ENCODE measurements around the gene RNF182.

RNF182 gene

DNA sequence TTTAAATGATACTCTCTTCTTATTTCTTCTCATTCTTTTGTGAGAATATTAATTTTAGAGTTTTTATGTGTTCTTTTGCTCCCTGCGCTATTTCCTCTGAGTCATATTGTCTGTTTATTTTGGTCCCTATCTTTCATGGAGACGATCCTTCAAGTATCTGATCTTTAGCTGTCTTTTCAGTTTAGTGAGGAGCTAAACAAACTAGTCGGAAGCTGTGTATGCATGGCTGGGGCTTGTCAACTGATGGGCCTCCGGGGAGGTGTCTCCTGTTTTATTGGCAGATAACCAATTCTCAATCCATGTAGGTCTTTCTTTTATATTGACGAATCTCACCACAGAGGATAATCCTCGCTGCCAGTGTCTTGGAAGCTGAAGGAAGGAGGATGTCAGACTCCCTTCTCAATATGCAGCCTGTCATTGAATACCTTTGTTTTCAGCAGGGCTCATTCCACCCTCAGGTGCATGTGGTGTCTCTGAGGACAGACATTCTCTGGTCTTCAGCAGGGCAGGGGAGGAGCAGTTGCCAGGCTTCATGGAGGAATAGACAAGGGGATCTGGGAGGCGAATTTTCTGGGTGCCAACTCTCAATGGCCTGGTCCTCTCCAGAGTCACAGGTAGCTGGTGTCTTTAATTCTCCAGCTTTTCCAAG lies 64.9 kb downstream of the RNF182 start:
- POLR2A ChIA-PET = interaction anchor here (0.6 kb wide), 1 partner anchor 8 kb away, joined by 3 read pairs; no protein-coding TSS in a partner anchor

DNA sequence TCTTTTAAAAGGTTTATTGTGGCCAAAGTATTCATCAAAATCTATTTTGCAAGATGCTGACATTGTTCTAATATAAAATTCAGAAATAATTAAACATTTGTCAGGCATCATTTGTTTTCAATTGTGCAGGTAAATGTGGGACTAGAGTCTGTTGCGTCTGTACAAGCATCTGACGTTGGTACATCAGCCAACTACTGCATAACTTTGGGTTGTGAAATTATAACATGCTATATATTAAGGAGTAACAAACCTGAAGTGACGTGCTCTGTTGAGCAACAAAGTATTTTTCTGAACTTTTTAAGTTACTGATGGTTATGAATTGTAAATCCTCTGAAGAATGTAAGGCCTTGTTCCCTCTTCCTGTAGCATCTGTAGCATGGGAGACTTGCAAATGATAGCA lies 66.0 kb downstream of the RNF182 start:
- no peak overlapping the region for H3K4me3 ChIP-seq (ENCODE audit: low read depth, low read length)
- ChIA-PET CTCF (no interaction called here), POLR2A (no interaction called here)
- DNase-seq (ENCODE audit: low read depth, low spot score) = no peak
- TF ChIP-seq, protein P1, sequence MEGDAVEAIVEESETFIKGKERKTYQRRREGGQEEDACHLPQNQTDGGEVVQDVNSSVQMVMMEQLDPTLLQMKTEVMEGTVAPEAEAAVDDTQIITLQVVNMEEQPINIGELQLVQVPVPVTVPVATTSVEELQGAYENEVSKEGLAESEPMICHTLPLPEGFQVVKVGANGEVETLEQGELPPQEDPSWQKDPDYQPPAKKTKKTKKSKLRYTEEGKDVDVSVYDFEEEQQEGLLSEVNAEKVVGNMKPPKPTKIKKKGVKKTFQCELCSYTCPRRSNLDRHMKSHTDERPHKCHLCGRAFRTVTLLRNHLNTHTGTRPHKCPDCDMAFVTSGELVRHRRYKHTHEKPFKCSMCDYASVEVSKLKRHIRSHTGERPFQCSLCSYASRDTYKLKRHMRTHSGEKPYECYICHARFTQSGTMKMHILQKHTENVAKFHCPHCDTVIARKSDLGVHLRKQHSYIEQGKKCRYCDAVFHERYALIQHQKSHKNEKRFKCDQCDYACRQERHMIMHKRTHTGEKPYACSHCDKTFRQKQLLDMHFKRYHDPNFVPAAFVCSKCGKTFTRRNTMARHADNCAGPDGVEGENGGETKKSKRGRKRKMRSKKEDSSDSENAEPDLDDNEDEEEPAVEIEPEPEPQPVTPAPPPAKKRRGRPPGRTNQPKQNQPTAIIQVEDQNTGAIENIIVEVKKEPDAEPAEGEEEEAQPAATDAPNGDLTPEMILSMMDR (IDR thresholded peaks at IDR 0.05; ENCODE audit: insufficient read depth, low read length, missing control alignments) = no peak

More for the DNA sequence above, 64.9 kb downstream of the RNF182 start:
- H3K4me3 ChIP-seq (ENCODE audit: low read depth, low read length) = no peak overlapping the region
- DNase-seq (ENCODE audit: low read depth, low spot score) = no peak
- TF ChIP-seq, protein P1 (IDR thresholded peaks at IDR 0.05; ENCODE audit: insufficient read depth, low read length, missing control alignments) = no peak
- CTCF ChIA-PET = interaction anchor here (2.0 kb wide), 1 partner anchor 57 kb away, joined by 5 read pairs; no protein-coding TSS in a partner anchor

DNA sequence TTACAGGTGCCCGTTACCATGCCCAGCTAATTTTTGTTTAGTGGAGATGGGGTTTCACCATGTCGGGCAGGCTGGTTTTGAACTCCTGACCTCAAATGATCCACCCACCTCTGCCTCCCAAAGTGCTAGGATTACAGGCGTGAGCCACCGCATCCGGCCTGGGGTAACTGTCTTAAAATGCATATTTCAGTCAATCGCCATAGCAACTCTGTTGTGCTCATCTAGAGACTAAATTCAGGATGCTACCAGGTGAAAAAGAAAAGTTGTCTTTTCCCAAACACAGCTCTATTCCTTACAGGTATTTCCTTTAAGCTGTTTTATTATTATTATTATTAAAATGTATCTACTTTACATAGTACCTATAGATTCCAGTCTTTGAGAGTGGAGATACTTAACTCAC lies 66.6 kb downstream of the RNF182 start:
- CTCF ChIA-PET = interaction anchor here (1.3 kb wide), 1 partner anchor 67 kb away, joined by 6 read pairs; the partner anchor contains the start of gene RNF182
- TF ChIP-seq, protein P1 (IDR thresholded peaks at IDR 0.05; ENCODE audit: insufficient read depth, low read length, missing control alignments) = no peak
- no peak overlapping the region for H3K4me3 ChIP-seq (ENCODE audit: low read depth, low read length)
- DNase-seq (ENCODE audit: low read depth, low spot score) = no peak
- POLR2A ChIA-PET = no interaction called here

DNA sequence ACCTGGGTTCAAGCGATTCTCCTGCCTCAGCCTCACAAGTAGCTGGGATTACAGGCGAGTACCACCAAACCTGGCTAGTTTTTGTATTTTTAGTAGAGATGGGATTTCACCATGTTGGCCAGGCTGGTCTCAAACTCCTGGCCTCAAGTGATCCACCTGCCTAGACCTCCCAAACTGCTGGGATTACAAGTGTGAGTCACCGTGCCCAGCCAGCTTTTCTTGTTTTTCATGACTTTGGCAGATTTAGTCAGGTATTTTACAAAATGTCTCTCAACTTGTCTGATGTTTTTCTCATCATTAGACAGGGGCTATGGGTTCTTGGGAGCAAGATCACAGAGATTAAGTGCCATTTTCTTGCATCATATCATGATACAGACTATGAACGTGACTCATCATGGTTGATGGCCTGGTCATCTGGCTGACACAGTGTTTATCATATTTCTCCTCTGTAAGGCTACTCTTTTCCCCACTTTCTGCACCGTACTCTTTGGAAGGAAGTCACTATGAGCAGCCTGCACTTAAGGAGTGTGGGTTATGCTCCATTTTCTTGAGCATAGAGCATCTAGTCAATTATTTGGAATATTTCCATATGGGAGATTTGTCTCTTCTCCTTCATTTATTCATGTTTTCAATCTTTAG lies 67.8 kb downstream of the RNF182 start:
- TF ChIP-seq, protein P1 (IDR thresholded peaks at IDR 0.05; ENCODE audit: insufficient read depth, low read length, missing control alignments) = no peak
- H3K4me3 ChIP-seq (ENCODE audit: low read depth, low read length) = no peak overlapping the region
- peak; percentile 47 for DNase-seq (ENCODE audit: low read depth, low spot score)
- ChIA-PET CTCF (interaction anchor here (1.3 kb wide), 1 partner anchor 68 kb away, joined by 6 read pairs; the partner anchor contains the start of gene RNF182), POLR2A (no interaction called here)

DNA sequence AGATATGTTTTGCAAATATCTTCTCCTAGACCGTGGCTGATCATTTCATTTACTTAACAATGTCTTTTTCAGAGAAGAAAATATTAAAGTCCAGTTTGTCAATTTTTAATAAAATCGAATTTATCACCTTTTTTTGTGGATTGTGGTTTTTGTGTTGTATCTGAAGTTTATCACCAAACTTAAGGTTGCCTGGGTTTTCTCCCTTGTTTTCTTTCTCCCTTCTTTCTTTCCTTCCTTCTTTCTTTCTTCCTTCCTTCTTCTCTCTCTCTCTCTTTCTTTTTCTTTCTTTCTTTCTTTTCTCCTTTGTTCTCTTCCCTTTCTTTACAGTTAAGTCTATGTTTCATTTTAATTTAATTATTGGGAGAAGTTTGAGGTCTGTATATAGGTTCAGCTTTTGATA lies 68.7 kb downstream of the RNF182 start:
- no peak for DNase-seq (ENCODE audit: low read depth, low spot score)
- ChIA-PET POLR2A (no interaction called here), CTCF (no interaction called here)
- no peak overlapping the region for H3K4me3 ChIP-seq (ENCODE audit: low read depth, low read length)
- TF ChIP-seq, protein P1 (IDR thresholded peaks at IDR 0.05; ENCODE audit: insufficient read depth, low read length, missing control alignments) = no peak

DNA sequence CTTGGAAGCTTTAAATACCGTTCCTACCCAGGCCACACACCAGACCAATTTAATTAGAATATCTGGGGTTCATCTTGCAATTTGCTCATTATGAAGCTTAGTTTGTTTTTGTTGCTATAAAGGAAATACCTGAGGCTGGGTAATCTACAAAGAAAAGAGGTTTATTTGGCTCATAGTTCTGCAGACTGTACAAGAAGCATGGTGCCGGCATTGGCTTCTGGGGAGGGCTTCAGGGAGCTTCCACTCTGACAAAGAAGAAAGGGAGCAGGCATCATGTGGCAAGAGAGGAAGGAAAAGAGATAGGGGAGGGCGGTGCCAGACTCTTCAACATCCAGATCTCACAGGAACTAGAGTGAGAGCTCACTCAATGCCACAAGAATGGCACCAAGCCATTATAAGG lies 73.6 kb downstream of the RNF182 start:
- no peak overlapping the region for H3K4me3 ChIP-seq (ENCODE audit: low read depth, low read length)
- no peak for DNase-seq (ENCODE audit: low read depth, low spot score)
- CTCF ChIA-PET = interaction anchor here (2.6 kb wide), 1 partner anchor 68 kb away, joined by 7 read pairs; no protein-coding TSS in a partner anchor
- TF ChIP-seq, protein P1 (IDR thresholded peaks at IDR 0.05; ENCODE audit: insufficient read depth, low read length, missing control alignments) = no peak
- POLR2A ChIA-PET = no interaction called here
